NCI-H345 (cell line): ENCODE data around the gene SPG21.

Experiments used
- DNase-seq: peaks from one replicate; lab custom pipeline; 2025; lab: John Stamatoyannopoulos, UW

SPG21 gene

DNA sequence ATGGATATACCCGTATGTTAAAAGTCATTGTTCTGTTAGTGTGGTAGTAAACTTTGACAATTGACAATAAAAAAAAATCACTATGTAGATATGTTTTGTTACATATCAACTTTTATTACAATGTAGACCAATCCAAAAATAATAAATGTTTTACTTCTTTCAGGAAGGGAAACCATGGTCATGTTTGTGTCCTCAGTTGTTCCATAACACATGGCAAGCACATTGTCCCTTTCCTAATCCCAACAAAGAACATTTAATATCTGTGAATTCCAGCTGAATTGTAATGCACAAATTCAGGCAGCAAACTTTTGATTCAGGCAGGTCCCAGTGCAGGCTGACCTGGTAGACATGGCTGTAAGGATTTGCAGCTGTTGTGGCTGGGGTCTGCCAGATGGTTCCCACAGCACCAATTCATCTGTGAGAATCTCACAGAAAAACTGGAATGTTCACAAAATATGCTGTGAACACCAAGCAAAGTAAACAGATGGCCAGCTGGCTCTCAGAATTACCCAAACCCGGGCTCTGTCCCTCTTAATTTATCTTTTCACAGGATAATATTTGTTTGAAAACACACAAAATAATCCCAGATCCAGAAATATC is 1.9 kb upstream of the SPG21 start:
- no peak for DNase-seq

GRCh38 chr15:64990168-64990470 is 405 bp upstream of the SPG21 start:
- DNase-seq, result no peak

- DNase-seq, result no peak
Observed at GRCh38 chr15:64987136-64987535, 2.6 kb downstream of the SPG21 start.

DNA sequence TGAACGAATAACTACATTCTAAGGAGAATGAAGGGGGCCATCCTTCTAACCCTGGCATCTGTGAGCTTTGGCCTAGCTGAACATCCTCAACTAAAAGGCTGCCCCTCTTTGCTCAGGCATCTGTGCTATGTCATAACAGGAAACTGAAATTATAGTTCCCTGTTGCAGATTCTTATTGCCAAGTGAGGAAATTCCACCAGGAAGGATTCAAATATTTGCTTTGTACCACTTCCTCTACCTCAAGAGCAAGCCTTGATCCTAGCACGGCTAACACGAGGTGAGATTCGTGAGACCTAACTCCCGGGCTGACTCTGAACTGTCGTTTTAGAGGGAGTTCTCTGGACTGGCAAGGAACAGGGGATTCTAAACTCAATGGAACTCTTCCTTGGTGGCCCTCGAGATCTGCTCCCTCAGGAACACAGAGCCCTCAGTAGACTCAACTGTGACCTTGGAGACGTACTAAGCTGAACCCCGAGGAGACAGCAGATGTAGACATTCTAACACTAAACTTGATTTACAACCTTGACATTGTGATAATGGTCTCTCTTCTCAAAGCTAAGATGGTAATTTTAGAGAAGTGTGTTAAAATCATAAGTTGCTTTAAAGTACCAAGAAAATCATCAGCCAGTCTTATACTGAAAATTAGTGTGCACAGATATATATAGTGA is 4.2 kb downstream of the SPG21 start:
- DNase-seq, result no peak

GRCh38 chr15:64982472-64982871 is 7.2 kb downstream of the SPG21 start:
- DNase-seq, result no peak

- no peak for DNase-seq
Observed at GRCh38 chr15:64981812-64982431, 7.8 kb downstream of the SPG21 start.

- DNase-seq, result no peak
Observed at GRCh38 chr15:64979252-64979710, 10.4 kb downstream of the SPG21 start.

DNA sequence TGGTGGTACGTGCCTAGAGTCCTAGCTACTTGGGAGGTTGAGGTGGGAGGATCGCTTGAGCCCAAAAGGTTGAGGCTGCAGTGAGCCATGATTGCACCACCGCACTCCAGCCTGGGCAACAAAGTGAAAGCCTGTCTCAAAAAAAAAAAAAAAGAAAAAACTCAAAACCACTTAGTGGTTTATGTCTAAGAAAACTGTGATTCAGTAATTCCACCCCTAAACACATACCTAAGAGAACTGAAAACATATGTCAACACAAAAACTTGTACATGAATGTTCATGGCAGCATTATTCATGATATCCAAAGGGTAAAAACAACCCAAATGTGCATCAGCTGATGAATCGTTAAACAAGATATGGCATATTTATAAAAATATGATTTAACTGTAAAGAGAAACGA is 14.3 kb downstream of the SPG21 start:
- no peak for DNase-seq

DNA sequence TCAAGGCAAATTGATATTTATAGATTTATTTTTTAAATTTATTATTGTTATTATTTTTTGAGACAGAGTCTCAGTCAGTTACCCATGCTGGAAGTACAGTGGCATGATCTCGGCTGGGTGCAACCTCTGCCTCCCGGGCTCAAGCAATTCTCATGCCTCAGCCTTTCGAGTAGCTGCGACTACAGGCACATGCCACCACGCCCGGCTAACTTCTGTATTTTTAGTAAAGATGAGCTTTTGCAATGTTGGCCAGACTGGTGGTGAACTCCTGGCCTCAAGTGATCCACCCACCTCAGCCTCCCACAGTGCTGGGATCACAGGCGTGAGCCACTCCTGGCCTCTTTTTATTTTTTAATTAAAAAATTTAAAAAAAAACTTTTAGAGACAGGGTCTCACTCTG is 19.0 kb downstream of the SPG21 start:
- DNase-seq, result no peak

GRCh38 chr15:64969401-64969800 is 20.3 kb downstream of the SPG21 start:
- DNase-seq, result no peak

GRCh38 chr15:64961013-64961412 is 28.7 kb downstream of the SPG21 start:
- DNase-seq, result no peak

GRCh38 chr15:64960153-64960552 is 29.6 kb downstream of the SPG21 start:
- no peak for DNase-seq

GRCh38 chr15:64959128-64959527 is 30.6 kb downstream of the SPG21 start:
- DNase-seq, result no peak

- DNase-seq, result no peak
Observed at GRCh38 chr15:64954395-64954794, 35.3 kb downstream of the SPG21 start.

DNA sequence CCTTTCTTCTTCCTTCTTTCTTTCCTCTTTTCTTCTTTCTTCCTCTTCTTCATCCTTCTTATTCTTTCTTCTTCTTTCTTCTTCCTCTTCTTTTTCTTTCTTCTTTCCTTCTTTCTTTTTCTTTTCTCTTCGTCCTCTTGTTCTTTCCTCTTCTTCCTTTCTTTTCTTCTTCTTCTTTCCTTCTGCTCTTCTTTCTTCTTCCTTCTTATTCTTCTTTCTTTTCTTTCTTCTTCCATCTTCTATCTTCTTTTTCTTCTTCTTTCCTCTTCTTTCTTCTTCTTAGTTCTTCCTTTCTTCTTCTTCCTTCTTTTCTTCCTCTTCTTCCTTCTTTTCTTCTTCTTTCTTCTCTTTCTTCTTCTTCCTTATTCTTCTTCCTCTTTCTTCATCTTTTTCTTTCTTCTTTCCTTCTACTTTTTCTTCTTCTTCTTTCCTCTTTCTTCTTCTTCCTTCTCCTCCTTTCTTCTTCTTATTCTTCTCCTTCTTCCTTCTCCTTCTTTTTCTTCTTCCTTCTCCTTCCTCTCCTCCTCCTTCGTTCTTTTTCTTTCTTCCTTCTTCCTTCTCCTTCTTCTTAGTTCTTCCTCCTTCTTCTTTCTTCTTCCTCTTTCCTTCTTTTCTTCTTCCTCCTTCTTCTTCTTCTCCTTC is 37.8 kb downstream of the SPG21 start:
- no peak for DNase-seq

DNA sequence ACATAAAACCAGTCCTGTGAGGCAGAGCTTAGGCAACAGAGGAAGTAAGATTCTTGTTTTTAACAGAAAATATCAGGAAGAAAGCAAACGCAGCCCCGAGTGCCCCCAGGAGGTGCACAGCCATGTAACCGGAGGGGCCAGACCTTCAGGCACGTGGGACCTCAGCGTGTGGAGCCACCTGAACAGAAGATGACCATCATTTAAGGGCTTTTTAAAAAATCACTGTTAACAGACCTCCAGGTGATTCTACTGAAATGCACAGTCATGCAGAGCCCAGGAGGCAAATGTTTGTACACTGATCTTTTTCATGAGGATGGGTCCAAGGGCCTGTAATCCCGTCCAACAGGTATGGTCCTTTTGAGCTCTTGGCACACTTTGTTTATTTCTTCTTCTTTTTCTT is 38.8 kb downstream of the SPG21 start:
- DNase-seq, result no peak

- no peak for DNase-seq
Observed at GRCh38 chr15:64949383-64950186, 40.1 kb downstream of the SPG21 start.

DNA sequence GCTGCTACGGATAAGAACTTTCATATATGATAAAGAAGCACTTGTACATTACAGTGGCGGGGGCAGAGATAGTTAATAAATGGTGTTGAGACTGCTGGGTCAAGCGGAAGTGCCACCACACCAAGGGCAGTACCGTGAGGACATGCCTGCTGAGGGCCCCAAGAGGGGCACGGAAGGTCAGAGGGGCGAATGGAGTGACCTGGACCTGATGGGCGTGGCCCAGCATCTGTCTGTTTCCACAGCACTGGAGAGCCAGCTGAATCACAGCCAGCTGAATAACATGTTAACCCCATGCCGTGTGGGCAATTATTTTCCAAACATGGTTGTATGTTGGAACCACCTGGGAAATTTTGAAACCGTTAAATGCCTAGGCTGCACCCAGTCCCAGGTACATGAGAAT is 40.8 kb downstream of the SPG21 start:
- no peak for DNase-seq

DNA sequence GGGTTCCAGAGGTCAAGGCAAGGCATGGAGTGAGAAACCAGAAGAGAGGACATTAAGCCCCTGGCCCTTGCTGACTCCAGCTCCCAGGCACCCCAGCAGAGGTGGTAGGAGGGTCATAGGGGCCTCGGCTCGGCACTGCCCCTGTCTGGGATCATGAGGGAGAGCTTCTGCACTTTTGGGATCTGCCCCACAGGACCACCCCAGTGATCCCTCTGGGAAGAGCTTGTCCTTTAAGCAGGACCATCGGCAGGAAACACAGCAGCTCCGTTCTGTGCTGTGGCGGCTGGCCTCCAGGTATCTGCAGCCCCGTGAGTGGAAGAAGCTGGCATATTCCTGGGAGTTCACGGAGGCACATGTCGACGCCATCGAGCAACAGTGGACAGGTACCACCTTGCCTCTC is 42.5 kb downstream of the SPG21 start:
- no peak for DNase-seq

- DNase-seq, result no peak
Observed at GRCh38 chr15:64944961-64945360, 44.8 kb downstream of the SPG21 start.

GRCh38 chr15:64943512-64944225 is 46.0 kb downstream of the SPG21 start:
- no peak for DNase-seq

DNA sequence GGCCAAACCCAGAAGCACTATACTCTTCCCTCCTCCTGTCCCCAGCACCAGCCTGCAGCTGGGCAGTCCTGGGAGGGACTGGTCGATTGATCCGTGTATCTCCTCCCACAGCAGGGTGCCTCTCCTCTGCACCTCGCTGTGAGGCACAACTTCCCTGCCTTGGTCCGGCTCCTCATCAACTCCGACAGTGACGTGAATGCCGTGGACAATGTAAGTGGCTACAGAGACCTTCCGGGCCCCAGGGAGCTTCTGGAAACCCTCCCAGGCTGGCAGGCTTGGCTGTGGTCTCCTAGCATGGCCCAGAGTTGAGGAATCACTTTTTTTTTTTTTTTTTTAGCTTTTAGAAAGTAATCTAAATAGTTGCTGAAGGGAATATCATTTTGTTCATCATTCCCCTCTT is 47.4 kb downstream of the SPG21 start:
- DNase-seq, result no peak
